Body of pancreas (tissue), 4 donors: ENCODE results near the gene PAIP1.

ENCODE experiments used
- POLR2A ChIP-seq, 3 donors: fragments of 450-650 bp; IDR thresholded peaks; one replicate each; pipeline ENCODE4 v1.6.1; 2016; ENCODE audit warnings: antibody characterized with exemption in 3 of 3, mild to moderate bottlenecking in 2 of 3
- TF ChIP-seq, protein P1 (sequence below), 7 experiments: fragments of 450-650 bp in 4 of 7; fragments of 200-600 bp in 3 of 7; sonication (generic) in 3 of 7; IDR thresholded peaks; one replicate each; pipeline ENCODE4 v1.5.1; 2016 to 2019; ENCODE audit warnings: antibody characterized with exemption in 7 of 7

GRCh38 chr5:43604699-43605098 is 47.8 kb upstream of the PAIP1 start:
- TF ChIP-seq, protein P1, sequence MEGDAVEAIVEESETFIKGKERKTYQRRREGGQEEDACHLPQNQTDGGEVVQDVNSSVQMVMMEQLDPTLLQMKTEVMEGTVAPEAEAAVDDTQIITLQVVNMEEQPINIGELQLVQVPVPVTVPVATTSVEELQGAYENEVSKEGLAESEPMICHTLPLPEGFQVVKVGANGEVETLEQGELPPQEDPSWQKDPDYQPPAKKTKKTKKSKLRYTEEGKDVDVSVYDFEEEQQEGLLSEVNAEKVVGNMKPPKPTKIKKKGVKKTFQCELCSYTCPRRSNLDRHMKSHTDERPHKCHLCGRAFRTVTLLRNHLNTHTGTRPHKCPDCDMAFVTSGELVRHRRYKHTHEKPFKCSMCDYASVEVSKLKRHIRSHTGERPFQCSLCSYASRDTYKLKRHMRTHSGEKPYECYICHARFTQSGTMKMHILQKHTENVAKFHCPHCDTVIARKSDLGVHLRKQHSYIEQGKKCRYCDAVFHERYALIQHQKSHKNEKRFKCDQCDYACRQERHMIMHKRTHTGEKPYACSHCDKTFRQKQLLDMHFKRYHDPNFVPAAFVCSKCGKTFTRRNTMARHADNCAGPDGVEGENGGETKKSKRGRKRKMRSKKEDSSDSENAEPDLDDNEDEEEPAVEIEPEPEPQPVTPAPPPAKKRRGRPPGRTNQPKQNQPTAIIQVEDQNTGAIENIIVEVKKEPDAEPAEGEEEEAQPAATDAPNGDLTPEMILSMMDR (IDR thresholded peaks at IDR 0.05), result no peak
- no peak for TF ChIP-seq POLR2A (IDR thresholded peaks at IDR 0.05)
